ENCODE data around the gene RBM22.

DNA sequence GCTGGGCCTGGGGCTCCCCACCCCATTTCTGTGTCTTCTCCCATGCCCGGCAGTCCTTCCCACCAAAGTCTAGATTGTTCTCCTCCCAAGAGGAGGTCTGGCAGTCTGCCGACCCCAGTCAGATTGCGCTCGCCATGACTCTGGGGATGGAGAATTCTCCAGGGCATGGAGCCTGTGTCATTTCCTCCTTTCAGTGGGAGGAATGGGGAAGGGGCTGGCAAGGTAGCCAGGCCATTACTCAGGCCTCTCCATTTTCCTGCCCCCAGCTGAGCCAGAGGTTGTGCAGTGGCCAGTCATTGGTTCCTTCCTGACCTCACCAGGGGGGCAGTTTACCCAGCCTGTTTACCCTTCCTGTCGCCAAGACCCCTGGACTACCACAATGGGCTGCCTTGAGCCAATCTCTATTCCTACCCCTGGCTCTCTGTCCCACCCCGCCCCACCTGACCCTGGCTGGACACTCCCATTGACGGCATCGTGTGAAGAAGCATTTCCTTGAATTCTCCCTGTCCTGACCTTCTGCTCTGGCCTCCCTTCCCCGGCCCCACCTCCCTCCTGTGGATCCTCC, 59.8 kb downstream of the RBM22 start:
- no peak for TF ChIP-seq EZH2phosphoT487 (IDR thresholded peaks at IDR 0.05; ENCODE audit: borderline replicate concordance, low read length)
- TF ChIP-seq, protein P1, sequence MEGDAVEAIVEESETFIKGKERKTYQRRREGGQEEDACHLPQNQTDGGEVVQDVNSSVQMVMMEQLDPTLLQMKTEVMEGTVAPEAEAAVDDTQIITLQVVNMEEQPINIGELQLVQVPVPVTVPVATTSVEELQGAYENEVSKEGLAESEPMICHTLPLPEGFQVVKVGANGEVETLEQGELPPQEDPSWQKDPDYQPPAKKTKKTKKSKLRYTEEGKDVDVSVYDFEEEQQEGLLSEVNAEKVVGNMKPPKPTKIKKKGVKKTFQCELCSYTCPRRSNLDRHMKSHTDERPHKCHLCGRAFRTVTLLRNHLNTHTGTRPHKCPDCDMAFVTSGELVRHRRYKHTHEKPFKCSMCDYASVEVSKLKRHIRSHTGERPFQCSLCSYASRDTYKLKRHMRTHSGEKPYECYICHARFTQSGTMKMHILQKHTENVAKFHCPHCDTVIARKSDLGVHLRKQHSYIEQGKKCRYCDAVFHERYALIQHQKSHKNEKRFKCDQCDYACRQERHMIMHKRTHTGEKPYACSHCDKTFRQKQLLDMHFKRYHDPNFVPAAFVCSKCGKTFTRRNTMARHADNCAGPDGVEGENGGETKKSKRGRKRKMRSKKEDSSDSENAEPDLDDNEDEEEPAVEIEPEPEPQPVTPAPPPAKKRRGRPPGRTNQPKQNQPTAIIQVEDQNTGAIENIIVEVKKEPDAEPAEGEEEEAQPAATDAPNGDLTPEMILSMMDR (conservative IDR thresholded peaks at IDR 0.05; ENCODE audit: low read depth, low read length) = no peak
- no peak for TF ChIP-seq EZH2 (IDR thresholded peaks at IDR 0.05; ENCODE audit: low read length, unreplicated experiment)

All from PC-3 (cell line).